CD4-positive, alpha-beta T cell treated with Interleukin-17A for 4 hours (primary cell): ENCODE data around the gene HELZ.
"Not testable (repeated sequence)": the region's sequence is repeated elsewhere in the genome, so short reads cannot be mapped to it uniquely, and the experiment has no call there.

Experiments
- DNase-seq: peaks from one replicate; pipeline ENCODE4 v3.0.0-alpha.2; 2020; ENCODE audit warnings: mixed read lengths

The HELZ gene

GRCh38 chr17:67111808-67112207 is 133.2 kb downstream of the HELZ start:
- DNase-seq, result no peak

GRCh38 chr17:67111327-67111726 is 133.7 kb downstream of the HELZ start:
- DNase-seq, result no peak

- DNase-seq, result no peak
These were observed 134.4 kb downstream of the HELZ start for GRCh38 chr17:67110619-67111018.

GRCh38 chr17:67109111-67109510 is 135.9 kb downstream of the HELZ start:
- DNase-seq, result no peak

GRCh38 chr17:67107811-67108775 is 136.9 kb downstream of the HELZ start:
- no peak for DNase-seq

- no peak for DNase-seq
These were observed 137.8 kb downstream of the HELZ start for GRCh38 chr17:67107171-67107570.

- DNase-seq, result no peak
These were observed 139.8 kb downstream of the HELZ start for GRCh38 chr17:67105213-67105612.

- not testable (repeated sequence) for DNase-seq
These were observed 140.4 kb downstream of the HELZ start for GRCh38 chr17:67104641-67105040.

- no peak for DNase-seq
These were observed 147.0 kb downstream of the HELZ start for GRCh38 chr17:67098006-67098405.

GRCh38 chr17:67096609-67097008 is 148.4 kb downstream of the HELZ start:
- no peak for DNase-seq

GRCh38 chr17:67095803-67096202 is 149.2 kb downstream of the HELZ start:
- no peak for DNase-seq

- not testable (repeated sequence) for DNase-seq
These were observed 149.7 kb downstream of the HELZ start for GRCh38 chr17:67095291-67095690.

GRCh38 chr17:67093348-67093747 is 151.6 kb downstream of the HELZ start:
- DNase-seq, result no peak

GRCh38 chr17:67092710-67093109 is 152.3 kb downstream of the HELZ start:
- not testable (repeated sequence) for DNase-seq

GRCh38 chr17:67092291-67092690 is 152.7 kb downstream of the HELZ start:
- DNase-seq, result no peak

- no peak for DNase-seq
These were observed 154.7 kb downstream of the HELZ start for GRCh38 chr17:67090341-67090740.

GRCh38 chr17:67088639-67089038 is 156.4 kb downstream of the HELZ start:
- no peak for DNase-seq

- no peak for DNase-seq
These were observed 159.6 kb downstream of the HELZ start for GRCh38 chr17:67085406-67085805.

- no peak for DNase-seq
These were observed 162.9 kb downstream of the HELZ start for GRCh38 chr17:67082107-67082506.

- DNase-seq, result no peak
These were observed 164.2 kb downstream of the HELZ start for GRCh38 chr17:67080804-67081203.

GRCh38 chr17:67079491-67079890 is 165.5 kb downstream of the HELZ start:
- DNase-seq, result no peak

GRCh38 chr17:67078292-67078691 is 166.7 kb downstream of the HELZ start:
- DNase-seq, result no peak

GRCh38 chr17:67076290-67076689 is 168.7 kb downstream of the HELZ start:
- no peak for DNase-seq

- no peak for DNase-seq
These were observed 170.2 kb downstream of the HELZ start for GRCh38 chr17:67074781-67075180.

GRCh38 chr17:67072885-67073284 is 172.1 kb downstream of the HELZ start:
- no peak for DNase-seq
